Loucy (cell line): ENCODE measurements around the gene HIVEP1.

Experiments
- H2AFZ ChIP-seq: fragments of 200-600 bp; sonication (generic); 2 replicates; pipeline ENCODE4 v1.6.0; 2016; ENCODE audit warnings: antibody characterized with exemption, mild to moderate bottlenecking, low read length, moderate library complexity
- H3F3A ChIP-seq: fragments of 200-600 bp; 2 replicates; pipeline ENCODE4 v1.6.0; 2016; ENCODE audit warnings: antibody characterized with exemption, low read depth, mild to moderate bottlenecking
- H3K27me3 ChIP-seq: fragments of 200-600 bp; sonication (generic); 2 replicates; pipeline ENCODE4 v1.6.1; 2014; ENCODE audit warnings: low read length, mild to moderate bottlenecking; ENCODE audit not compliant: insufficient read depth, poor library complexity, severe bottlenecking
- H3K36me3 ChIP-seq: fragments of 200-600 bp; sonication (generic); 2 replicates; pipeline ENCODE4 v1.6.1; 2016; ENCODE audit warnings: low read length; ENCODE audit not compliant: insufficient read depth
- H3K4me1 ChIP-seq: fragments of 200-600 bp; sonication (generic); 2 replicates; pipeline ENCODE4 v1.5.1; 2014; ENCODE audit warnings: low read length, mild to moderate bottlenecking; ENCODE audit not compliant: insufficient read depth, poor library complexity, severe bottlenecking
- H3K4me2 ChIP-seq: fragments of 200-600 bp; sonication (generic); 2 replicates; pipeline ENCODE4 v1.6.0; 2014; ENCODE audit warnings: antibody characterized with exemption, low read length, low read depth, mild to moderate bottlenecking; ENCODE audit not compliant: poor library complexity, severe bottlenecking
- H3K4me3 ChIP-seq: fragments of 200-600 bp; sonication (generic); 2 replicates; pipeline ENCODE4 v1.5.1; 2014; ENCODE audit warnings: low read length, mild to moderate bottlenecking, mixed read lengths; ENCODE audit not compliant: poor library complexity, severe bottlenecking
- H3K79me2 ChIP-seq: fragments of 200-600 bp; sonication (generic); 2 replicates; pipeline ENCODE4 v1.6.1; 2014; ENCODE audit warnings: low read length; ENCODE audit not compliant: insufficient read depth
- H3K9ac ChIP-seq: fragments of 200-600 bp; sonication (generic); 2 replicates; pipeline ENCODE4 v1.6.0; 2014; ENCODE audit warnings: mild to moderate bottlenecking, low read depth, low read length, moderate library complexity; ENCODE audit not compliant: poor library complexity, severe bottlenecking
- H3K9me2 ChIP-seq: fragments of 200-600 bp; sonication (generic); replicated peaks from 2 replicates; pipeline ENCODE4 v1.6.1; 2016; ENCODE audit warnings: low read depth, low read length, mixed read lengths
- H3K9me3 ChIP-seq: fragments of 200-600 bp; sonication (generic); 2 replicates; pipeline ENCODE4 v1.6.1; 2014; ENCODE audit warnings: mild to moderate bottlenecking, antibody characterized with exemption, low read length, low read depth; ENCODE audit not compliant: insufficient read depth
- H4K20me1 ChIP-seq: fragments of 200-600 bp; sonication (generic); 2 replicates; pipeline ENCODE4 v1.6.0; 2014; ENCODE audit warnings: antibody characterized with exemption, low read length, mild to moderate bottlenecking; ENCODE audit not compliant: insufficient read depth, poor library complexity, severe bottlenecking
- CTCF ChIP-seq: fragments of 200-600 bp; sonication (generic); conservative IDR thresholded peaks from 2 replicates; pipeline ENCODE4 v1.5.1; 2014; ENCODE audit warnings: mild to moderate bottlenecking, antibody characterized with exemption, low read length
- EZH2phosphoT487 ChIP-seq: fragments of 200-600 bp; IDR thresholded peaks from 2 replicates; pipeline ENCODE4 v1.6.1; 2018; ENCODE audit warnings: antibody characterized with exemption, mild to moderate bottlenecking, moderate library complexity, borderline replicate concordance

HIVEP1 gene

DNA sequence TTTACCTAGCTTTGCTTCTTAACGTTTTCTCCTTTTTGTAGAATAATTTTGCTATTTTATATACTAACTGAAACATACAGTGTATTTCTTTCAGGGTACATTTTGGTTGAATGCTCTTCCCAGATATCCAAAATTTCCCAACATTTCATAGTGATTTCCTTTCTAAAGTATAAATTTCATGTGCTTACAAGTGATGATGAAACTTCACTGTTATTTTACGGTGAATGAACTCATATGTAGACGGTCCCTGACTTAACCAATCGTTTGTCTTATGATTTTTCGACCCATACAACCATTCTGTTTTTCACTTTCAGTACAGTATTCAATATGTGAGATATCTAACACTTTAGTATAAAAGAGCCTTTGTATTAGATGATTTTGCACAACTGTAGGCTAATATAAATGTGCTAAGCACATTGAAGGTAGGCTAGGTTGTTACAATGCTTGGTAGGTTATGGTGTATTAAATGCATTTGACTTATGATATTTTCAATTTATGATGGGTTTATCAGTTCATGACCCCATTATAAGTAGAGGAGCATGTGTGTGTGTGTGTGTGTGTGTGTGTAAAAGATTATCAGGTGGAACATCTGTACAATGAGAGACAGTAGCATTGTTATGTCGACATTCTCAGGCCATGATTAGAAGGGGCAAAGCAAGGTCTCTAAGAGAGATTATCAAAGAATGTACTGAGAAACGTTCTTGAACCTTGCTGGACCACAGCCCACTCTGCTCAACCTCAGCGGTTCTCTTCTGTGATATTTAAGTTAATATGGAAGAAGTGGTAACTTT is 20.9 kb downstream of the HIVEP1 start:
- TF ChIP-seq EZH2phosphoT487 = no peak
- no peak for TF ChIP-seq CTCF

GRCh38 chr6:12033770-12034169 is 21.7 kb downstream of the HIVEP1 start:
- Histone ChIP-seq H3K4me3 (no peak overlapping the region), H3K4me2 (no peak overlapping the region), H3K79me2 (peaks cover 45% of the 10 kb centered on the region), H3K27me3 (no peaks in the 10 kb centered on the region), H4K20me1 (no peaks in the 10 kb centered on the region), H3K9ac (no peak overlapping the region), H3K36me3 (0 out of 2 replicates have a peak, but pooled peaks cover 3% of the 10 kb centered on the region), H2AFZ (no peak overlapping the region), H3K4me1 (peaks cover 8% of the 10 kb centered on the region), H3F3A (no peaks in the 10 kb centered on the region), H3K9me2 (no peaks in the 10 kb centered on the region), H3K9me3 (0 out of 2 replicates have a peak, but pooled peaks cover 9% of the 10 kb centered on the region)
- TF ChIP-seq CTCF (no peak), EZH2phosphoT487 (no peak)

More for the DNA sequence above, 20.9 kb downstream of the HIVEP1 start:
- Histone ChIP-seq H3K4me3 (no peak overlapping the region), H3K79me2 (peaks cover 46% of the 10 kb centered on the region), H3F3A (no peaks in the 10 kb centered on the region), H3K9ac (no peak overlapping the region), H3K27me3 (no peaks in the 10 kb centered on the region), H3K9me2 (no peaks in the 10 kb centered on the region), H4K20me1 (no peaks in the 10 kb centered on the region), H3K4me2 (no peak overlapping the region), H3K36me3 (0 out of 2 replicates have a peak, but pooled peaks cover 3% of the 10 kb centered on the region), H3K4me1 (peaks cover 8% of the 10 kb centered on the region), H2AFZ (no peak overlapping the region), H3K9me3 (0 out of 2 replicates have a peak, but pooled peaks cover 9% of the 10 kb centered on the region)

DNA sequence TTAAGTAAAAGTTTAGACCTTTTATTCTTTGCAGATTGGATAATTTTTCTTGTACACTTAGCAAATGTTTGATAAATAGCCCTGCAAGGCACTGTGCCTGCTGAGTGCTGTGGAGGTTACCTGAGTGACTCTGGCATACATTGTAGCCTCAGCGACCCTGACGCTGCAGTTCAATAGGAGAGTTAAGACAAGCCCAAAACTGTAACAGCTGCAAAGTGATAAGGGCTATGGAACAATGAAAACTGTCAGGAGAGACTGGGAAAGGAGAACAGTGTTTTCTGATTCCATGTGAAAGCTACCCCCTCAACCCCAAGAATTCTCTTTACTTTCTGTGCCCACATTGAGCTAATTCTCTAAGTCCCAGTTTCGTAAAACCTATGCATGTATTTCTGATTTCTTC is 22.2 kb downstream of the HIVEP1 start:
- no peak overlapping the region for H3K9ac ChIP-seq
- 0 out of 2 replicates have a peak, but pooled peaks cover 8% of the 10 kb centered on the region for H3K9me3 ChIP-seq
- 0 out of 2 replicates have a peak, but pooled peaks cover 3% of the 10 kb centered on the region for H3K36me3 ChIP-seq
- no peaks in the 10 kb centered on the region for H4K20me1 ChIP-seq
- peaks cover 46% of the 10 kb centered on the region for H3K79me2 ChIP-seq
- H3K9me2 ChIP-seq = no peaks in the 10 kb centered on the region
- H2AFZ ChIP-seq = no peak overlapping the region
- H3F3A ChIP-seq = no peaks in the 10 kb centered on the region
- no peaks in the 10 kb centered on the region for H3K27me3 ChIP-seq
- no peak overlapping the region for H3K4me2 ChIP-seq
- TF ChIP-seq CTCF = no peak
- TF ChIP-seq EZH2phosphoT487 = no peak
- H3K4me3 ChIP-seq = no peak overlapping the region
- peaks cover 8% of the 10 kb centered on the region for H3K4me1 ChIP-seq
